ENCODE data around the gene VAV3. TPM values are rescaled to one million over a fixed set of nuclear protein-coding genes. Genes with fewer than 3 reads are reported as not detected.

Gene VAV3
- total RNA-seq, 3 donors from 2014 or later, result 5.4 to 8.8 (median 5.8) TPM

DNA sequence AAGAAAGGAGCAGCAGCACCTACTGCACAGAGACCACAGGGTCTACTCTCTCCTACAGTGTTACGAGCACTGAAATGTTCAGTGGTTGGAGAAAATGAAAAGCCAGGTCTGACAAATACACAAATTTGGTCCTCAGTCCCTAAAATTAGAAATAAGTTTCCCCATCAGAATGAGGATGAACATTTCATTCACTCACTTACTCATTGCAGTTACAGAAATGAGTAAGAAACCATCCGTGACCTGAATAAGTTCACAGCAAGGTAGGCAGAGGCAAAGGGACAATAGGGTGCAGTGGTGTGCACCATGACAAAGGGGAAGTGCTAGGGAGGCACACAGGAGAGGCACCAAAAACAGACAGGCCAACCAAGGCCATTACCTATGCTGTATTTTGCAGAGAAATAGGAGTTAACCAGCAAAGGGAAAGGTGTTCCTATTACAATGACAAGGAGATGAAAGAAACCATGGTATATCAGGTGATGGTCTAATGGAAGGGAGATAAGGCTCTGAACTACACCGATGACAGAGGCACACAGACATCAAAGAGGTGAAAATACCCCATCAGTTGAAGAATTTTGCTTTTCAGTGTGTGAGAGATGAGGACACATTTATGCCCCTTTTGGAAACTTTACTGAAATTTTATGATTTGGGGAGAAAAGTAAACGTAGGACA, 29.4 kb downstream of the VAV3 start:
- H3K9me3 Mint-ChIP-seq, result no peaks in the 10 kb centered on the region
- peak overlapping the region; percentile 62 for H3K4me3 Mint-ChIP-seq
- H3K4me1 Mint-ChIP-seq (ENCODE audit: low read depth), result peaks cover 61% of the 10 kb centered on the region
- H3K27me3 Mint-ChIP-seq (ENCODE audit: low read depth), result no peaks in the 10 kb centered on the region
- peak; percentile 74 to 76 for ATAC-seq
- no peak for DNase-seq
- H3K36me3 Mint-ChIP-seq (ENCODE audit: insufficient read depth), result no peaks in the 10 kb centered on the region

DNA sequence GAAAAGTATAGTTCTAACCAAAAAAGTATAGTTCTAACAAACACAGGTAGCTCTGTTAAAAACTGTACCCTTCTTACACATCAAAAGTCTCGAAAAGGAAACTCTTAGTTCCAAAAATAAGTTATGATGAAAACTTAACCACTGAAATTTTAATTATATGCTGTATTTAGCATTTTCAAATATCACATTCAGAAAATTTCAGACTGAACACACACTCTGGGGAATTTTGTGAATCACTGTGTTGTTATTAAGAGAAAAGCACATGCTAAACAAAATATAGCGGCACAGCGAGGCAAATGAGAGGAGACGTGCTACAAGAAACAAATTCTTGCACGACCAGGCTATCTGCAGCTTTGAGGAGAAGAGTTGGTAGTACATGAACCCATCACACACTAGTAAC, 30.4 kb downstream of the VAV3 start:
- Mint-ChIP-seq H3K36me3 (ENCODE audit: insufficient read depth) (no peaks in the 10 kb centered on the region), H3K4me1 (ENCODE audit: low read depth) (peaks cover 64% of the 10 kb centered on the region), H3K9me3 (no peaks in the 10 kb centered on the region), H3K4me3 (peak overlapping the region; percentile 62), H3K27me3 (ENCODE audit: low read depth) (no peaks in the 10 kb centered on the region)
- DNase-seq, result no peak
- peak; percentile 13 to 22 for ATAC-seq

DNA sequence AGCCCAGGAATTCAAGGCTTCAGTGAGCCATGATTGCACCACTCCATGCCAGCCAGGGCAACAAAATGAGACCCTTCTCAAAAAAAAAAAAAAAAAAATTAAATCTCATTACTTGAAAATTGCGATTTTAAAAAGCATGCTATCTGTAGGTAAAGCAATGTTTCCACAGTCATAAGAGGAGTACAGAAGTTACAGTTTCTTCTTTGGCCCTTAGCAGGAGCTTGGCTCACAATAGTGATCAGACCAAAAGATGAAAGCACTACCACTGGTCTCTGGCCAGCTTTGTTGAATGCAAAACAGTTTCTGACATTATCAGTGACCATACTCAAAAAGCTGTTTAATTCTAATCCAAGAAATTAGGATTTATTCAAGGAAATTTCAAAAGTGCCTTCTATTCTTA, 31.2 kb downstream of the VAV3 start:
- H3K36me3 Mint-ChIP-seq (ENCODE audit: insufficient read depth), result no peaks in the 10 kb centered on the region
- DNase-seq (no peak), ATAC-seq (no peak)
- no peaks in the 10 kb centered on the region for H3K27me3 Mint-ChIP-seq (ENCODE audit: low read depth)
- H3K4me3 Mint-ChIP-seq, result no peak overlapping the region
- peaks cover 63% of the 10 kb centered on the region for H3K4me1 Mint-ChIP-seq (ENCODE audit: low read depth)
- H3K9me3 Mint-ChIP-seq, result no peaks in the 10 kb centered on the region

DNA sequence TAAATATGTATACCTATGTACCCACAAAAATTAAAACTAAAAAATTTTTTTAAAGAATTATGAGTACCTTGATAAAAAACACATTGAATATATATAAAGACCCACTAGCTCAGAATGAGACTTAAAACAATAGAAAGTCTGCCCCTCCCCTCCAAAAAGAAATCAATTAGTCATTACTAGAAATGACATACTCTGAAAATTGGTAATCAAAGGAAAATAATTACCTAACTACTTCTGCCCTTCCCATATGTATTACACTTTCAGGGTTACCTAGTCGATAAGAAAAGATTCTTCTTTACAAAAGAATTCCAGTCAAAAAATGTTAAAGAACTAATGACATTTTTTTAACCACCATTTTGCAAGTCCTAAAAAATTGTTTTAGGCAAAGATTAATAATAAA, 34.7 kb downstream of the VAV3 start:
- H3K4me3 Mint-ChIP-seq, result no peak overlapping the region
- DNase-seq, result no peak
- H3K9me3 Mint-ChIP-seq, result no peaks in the 10 kb centered on the region
- H3K4me1 Mint-ChIP-seq (ENCODE audit: low read depth), result peaks cover 42% of the 10 kb centered on the region
- no peaks in the 10 kb centered on the region for H3K27me3 Mint-ChIP-seq (ENCODE audit: low read depth)
- no peak for ATAC-seq
- H3K36me3 Mint-ChIP-seq (ENCODE audit: insufficient read depth), result no peaks in the 10 kb centered on the region

DNA sequence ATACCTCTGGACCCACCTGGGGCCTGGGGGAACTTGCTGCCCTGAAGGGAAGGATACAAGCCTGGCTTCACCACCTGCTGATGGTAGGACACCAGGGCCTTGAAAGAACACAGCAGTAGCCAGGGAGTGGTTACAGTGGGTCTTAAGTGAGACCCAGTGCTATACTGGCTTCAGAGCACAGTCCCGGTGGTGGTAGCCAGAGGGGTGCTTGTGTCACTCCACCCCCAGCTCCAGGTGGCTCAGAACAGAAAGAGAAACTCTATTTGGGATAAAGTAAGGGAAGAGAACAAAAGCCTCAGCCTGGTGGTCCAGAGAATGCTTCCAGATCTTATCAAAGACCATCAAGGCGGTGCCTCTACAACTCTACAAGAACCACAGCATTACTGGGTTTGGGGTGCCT, 37.2 kb downstream of the VAV3 start:
- Mint-ChIP-seq H3K9me3 (no peaks in the 10 kb centered on the region), H3K4me3 (no peak overlapping the region), H3K27me3 (ENCODE audit: low read depth) (no peaks in the 10 kb centered on the region), H3K36me3 (ENCODE audit: insufficient read depth) (no peaks in the 10 kb centered on the region), H3K4me1 (ENCODE audit: low read depth) (peaks cover 28% of the 10 kb centered on the region)
- ATAC-seq (no peak), DNase-seq (no peak)

DNA sequence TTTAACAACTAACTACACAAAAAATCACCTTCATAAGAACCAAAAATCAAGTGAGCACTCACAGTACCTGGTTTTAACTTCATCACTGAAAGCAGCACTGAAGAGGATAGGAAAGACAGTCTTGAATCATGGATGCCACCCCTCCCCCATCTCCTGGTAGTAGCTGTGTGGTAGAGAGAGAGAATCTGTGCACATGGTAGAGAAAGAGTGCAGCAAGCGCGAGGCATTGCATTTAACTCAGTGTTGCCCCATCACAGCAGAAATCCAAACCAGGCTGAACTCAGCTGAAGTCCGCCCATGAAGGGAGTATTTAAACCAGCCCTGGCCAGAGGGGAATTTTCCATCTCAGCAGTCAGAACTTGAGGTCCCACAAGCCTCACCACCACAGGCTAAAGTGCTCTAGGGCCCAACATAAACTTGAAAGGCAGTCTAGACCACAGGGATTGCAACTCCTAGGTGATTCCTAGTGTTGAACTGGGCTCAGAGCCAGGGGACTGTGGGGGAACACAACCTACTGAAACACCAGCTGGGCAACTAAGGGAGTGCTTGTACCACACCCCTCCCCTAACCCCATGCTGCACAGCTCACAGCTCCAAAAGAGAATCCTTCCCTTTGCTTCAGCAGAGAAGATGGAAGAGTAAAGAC, 38.4 kb downstream of the VAV3 start:
- Mint-ChIP-seq H3K4me3 (no peak overlapping the region), H3K27me3 (ENCODE audit: low read depth) (no peaks in the 10 kb centered on the region), H3K36me3 (ENCODE audit: insufficient read depth) (no peaks in the 10 kb centered on the region), H3K9me3 (no peaks in the 10 kb centered on the region), H3K4me1 (ENCODE audit: low read depth) (peaks cover 25% of the 10 kb centered on the region)
- DNase-seq, result no peak
- ATAC-seq, result no peak

DNA sequence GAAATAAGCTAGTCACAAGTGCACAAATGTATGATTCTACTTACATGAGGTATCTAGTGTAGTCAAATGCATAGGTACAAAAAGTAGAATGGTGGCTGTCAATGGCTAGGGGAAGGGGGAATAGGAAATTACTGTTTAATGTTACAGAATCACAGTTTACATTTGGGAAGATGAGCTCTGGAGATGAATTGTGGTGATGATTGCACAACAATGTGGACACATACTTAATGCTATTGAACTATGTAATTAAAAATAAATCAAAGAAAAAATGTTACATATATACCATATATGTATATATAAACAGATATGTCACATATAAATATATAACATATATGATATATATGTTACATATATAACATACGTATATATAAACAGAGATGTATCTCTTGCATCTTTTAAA, 39.4 kb downstream of the VAV3 start:
- Mint-ChIP-seq H3K4me1 (ENCODE audit: low read depth) (peaks cover 29% of the 10 kb centered on the region), H3K4me3 (no peak overlapping the region), H3K27me3 (ENCODE audit: low read depth) (no peaks in the 10 kb centered on the region), H3K9me3 (no peaks in the 10 kb centered on the region), H3K36me3 (ENCODE audit: insufficient read depth) (no peaks in the 10 kb centered on the region)
- no peak for DNase-seq
- no peak for ATAC-seq

DNA sequence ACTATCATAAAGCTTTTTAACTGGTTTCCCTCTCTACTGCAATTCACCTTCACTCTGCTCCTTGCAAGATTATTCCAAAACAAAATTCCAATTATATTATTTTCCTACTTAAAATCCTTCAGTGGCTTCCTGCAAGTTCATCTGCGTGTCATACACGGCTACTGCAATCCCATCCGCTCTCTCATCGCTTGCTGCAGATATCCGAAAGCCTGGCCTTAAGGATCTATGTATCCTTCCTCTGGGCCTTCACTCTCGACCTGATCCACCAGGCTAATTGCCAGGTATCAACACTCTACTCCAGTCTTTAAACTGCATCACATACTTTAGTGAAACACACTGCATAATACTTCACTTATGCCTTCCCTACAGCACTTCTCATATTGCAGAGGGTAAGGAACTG, 44.0 kb downstream of the VAV3 start:
- Mint-ChIP-seq H3K4me3 (no peak overlapping the region), H3K4me1 (ENCODE audit: low read depth) (peaks cover 29% of the 10 kb centered on the region), H3K9me3 (peaks cover 5% of the 10 kb centered on the region), H3K36me3 (ENCODE audit: insufficient read depth) (peaks cover 5% of the 10 kb centered on the region), H3K27me3 (ENCODE audit: low read depth) (no peaks in the 10 kb centered on the region)
- DNase-seq, result no peak
- ATAC-seq, result no peak

DNA sequence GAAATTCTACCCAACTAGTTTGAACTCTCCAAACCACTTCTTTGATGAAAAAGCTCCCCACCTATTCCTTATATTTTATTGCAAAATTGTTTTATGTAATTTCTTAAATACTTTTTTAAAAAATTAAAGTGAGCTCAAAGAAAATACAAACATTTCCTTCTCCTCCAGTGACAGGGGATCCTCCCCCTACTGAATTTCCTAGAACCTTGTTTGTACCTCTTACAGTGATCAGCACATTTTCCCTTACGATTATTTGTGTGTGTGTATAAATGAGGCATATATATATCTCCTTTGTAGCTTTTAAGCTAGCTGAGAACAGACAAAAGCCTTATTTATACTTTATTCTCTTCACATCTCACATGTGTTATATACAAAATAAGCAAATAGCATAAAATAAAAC, 44.4 kb downstream of the VAV3 start:
- Mint-ChIP-seq H3K27me3 (ENCODE audit: low read depth) (no peaks in the 10 kb centered on the region), H3K36me3 (ENCODE audit: insufficient read depth) (peaks cover 5% of the 10 kb centered on the region), H3K4me1 (ENCODE audit: low read depth) (peaks cover 31% of the 10 kb centered on the region), H3K9me3 (peaks cover 5% of the 10 kb centered on the region), H3K4me3 (no peak overlapping the region)
- ATAC-seq (no peak), DNase-seq (no peak)

DNA sequence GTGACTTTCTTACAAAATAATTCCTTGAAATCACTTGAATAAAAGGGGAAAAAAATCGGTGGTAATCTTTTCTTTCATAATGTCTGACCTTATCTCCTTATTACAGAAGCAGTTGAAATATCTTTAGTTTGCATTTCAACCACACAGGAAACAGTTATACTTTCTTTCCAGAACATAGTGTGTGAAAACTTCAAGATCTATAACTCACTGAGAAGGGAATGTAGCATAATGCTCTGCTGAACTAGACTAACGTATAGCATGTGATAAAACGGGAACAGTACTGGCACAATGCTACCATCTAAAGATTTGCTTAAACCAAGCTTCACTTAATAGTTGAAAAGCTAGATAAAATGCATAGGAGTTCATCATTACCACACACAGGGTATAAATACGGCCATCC, 45.0 kb downstream of the VAV3 start:
- Mint-ChIP-seq H3K4me3 (peak overlapping the region; percentile 2), H3K4me1 (ENCODE audit: low read depth) (peaks cover 32% of the 10 kb centered on the region), H3K27me3 (ENCODE audit: low read depth) (no peaks in the 10 kb centered on the region), H3K36me3 (ENCODE audit: insufficient read depth) (peaks cover 5% of the 10 kb centered on the region), H3K9me3 (peaks cover 5% of the 10 kb centered on the region)
- DNase-seq (no peak), ATAC-seq (peak; percentile 53 to 58)

DNA sequence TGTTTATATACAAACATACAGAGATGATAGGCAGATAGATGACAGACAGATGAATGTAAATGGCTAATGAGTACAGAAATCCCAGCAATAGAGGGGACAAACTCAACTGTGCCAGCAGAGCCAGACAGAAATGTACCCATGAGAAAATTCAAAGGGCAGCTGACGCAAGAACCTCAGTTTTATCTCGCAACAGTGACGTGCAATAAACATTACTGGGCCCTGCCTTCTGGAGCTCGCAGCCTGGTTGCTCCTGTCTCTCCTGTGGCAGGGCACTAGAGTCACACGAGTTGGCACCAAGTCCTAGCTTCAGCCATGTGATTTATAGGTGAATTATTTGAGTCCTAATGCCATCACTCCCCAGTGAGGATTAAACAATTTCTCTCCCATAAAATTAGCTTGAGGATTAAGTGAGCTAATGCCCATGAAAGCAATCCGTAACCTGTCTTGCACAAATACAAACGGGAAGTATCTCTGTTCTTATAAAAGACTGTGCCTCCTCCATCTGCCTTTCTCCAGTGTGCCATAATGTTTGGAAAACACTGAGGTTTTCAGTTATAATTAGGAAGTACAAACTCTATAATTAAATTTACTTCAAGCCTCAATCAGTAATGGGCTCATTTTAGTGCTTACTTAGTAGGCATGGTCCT, 50.7 kb downstream of the VAV3 start:
- Mint-ChIP-seq H3K36me3 (ENCODE audit: insufficient read depth) (peaks cover 5% of the 10 kb centered on the region), H3K4me1 (ENCODE audit: low read depth) (peaks cover 29% of the 10 kb centered on the region), H3K27me3 (ENCODE audit: low read depth) (no peaks in the 10 kb centered on the region), H3K4me3 (no peak overlapping the region), H3K9me3 (peaks cover 5% of the 10 kb centered on the region)
- DNase-seq, result no peak
- ATAC-seq, result no peak

DNA sequence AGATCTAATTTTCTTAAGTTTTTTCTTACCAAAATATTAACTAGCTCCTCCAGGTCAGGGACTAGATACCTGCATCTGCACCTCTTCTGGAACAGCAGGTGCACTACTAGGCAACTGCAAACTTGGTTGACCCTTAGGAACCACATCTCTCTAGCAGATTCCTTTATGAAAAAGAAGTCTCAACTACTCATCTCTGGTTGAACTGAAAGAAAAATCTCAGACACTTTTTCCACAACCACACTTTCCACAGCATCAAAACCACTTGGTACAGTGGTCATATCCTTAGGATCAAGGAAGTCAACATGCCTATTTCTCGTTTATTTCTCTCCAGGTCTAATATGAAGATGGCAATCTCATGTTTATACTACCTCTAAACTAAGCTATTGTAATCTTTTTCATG, 52.3 kb downstream of the VAV3 start:
- ATAC-seq, result no peak

DNA sequence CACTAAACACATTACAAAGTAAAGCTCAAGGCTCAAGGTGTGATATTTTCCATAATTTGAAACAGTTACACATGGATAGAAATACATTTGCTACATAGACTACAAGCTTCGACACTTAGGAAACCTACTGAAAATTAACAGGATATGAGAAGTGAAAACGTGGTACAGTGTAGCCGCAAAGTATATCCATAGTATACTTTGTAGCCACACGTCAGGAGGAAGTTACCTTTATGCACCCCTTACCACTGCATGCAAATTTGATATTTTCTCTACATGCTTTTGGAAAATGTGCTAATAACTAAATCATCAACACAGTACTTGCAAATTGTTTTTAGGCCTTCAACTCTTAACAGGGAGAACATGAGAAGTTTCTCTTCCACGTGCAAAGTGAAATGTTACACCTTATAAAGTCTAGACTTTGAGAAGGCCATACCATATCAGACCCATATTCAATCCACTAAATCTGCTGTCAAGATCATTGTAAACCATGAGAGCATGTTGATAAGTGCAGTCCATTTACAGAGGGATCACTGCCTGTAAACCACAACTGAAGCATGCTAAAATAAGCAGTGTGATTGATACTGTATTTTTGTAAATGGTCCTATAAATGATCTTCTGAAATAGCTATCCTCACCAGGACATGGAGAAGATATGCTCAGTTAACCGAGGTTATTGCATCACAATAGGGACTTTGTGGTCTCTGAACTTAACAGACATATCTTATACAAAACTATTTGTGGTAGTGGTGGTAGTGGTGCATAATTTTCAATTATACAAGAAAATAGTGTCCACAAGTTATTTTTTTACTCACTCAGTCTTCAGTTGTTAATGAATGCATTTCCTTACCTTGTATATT, 64.7 kb downstream of the VAV3 start:
- no peaks in the 10 kb centered on the region for H3K36me3 Mint-ChIP-seq (ENCODE audit: insufficient read depth)
- DNase-seq, result no peak
- H3K4me1 Mint-ChIP-seq (ENCODE audit: low read depth), result peaks cover 48% of the 10 kb centered on the region
- peak in 1 of 2 donors; percentile 24 for ATAC-seq
- H3K4me3 Mint-ChIP-seq, result no peak overlapping the region
- no peaks in the 10 kb centered on the region for H3K9me3 Mint-ChIP-seq
- H3K27me3 Mint-ChIP-seq (ENCODE audit: low read depth), result no peaks in the 10 kb centered on the region

More for the DNA sequence above, 52.3 kb downstream of the VAV3 start:
- no peak for DNase-seq
- Mint-ChIP-seq H3K4me1 (ENCODE audit: low read depth) (peaks cover 25% of the 10 kb centered on the region), H3K9me3 (no peaks in the 10 kb centered on the region), H3K36me3 (ENCODE audit: insufficient read depth) (peaks cover 6% of the 10 kb centered on the region), H3K27me3 (ENCODE audit: low read depth) (no peaks in the 10 kb centered on the region), H3K4me3 (no peak overlapping the region)

DNA sequence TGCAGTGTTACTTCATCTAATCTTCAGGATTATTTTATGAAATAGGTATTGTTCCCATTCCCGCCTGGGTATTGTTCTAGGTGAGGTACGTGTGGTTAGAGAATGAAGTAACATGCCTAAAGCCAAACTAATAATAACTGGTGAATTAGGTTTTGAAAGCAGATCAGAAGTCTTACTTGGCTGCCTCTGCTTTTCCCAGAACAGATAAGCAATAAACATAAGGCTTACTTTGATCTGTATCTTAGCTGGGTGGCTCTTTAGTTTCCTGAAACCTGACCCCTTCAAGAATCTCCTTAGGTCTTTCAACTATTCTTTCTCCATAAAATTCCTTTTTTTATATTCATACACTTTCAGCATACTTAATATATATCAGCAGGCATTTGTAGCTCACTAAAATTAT, 65.3 kb downstream of the VAV3 start:
- H3K27me3 Mint-ChIP-seq (ENCODE audit: low read depth), result no peaks in the 10 kb centered on the region
- no peaks in the 10 kb centered on the region for H3K9me3 Mint-ChIP-seq
- ATAC-seq, result no peak
- no peak for DNase-seq
- H3K4me1 Mint-ChIP-seq (ENCODE audit: low read depth), result peaks cover 51% of the 10 kb centered on the region
- no peak overlapping the region for H3K4me3 Mint-ChIP-seq
- H3K36me3 Mint-ChIP-seq (ENCODE audit: insufficient read depth), result no peaks in the 10 kb centered on the region
